ENCODE data around the gene PLIN3.
"Not testable (repeated sequence)": the region's sequence is repeated elsewhere in the genome, so short reads cannot be mapped to it uniquely, and the experiment has no call there.

Gene PLIN3

GRCh38 chr19:4867534-4868285 is at the start of gene PLIN3:
Gene PLIN3 (minus strand): TSS chr19:4867667. CDS start chr19:4861394, 6,273 bp downstream.
- DNase-seq = peak; percentile 71

- peak; percentile 80 for DNase-seq
Measured at GRCh38 chr19:4916292-4917082, 49.0 kb upstream of the PLIN3 start.

- no peak for DNase-seq
Measured at GRCh38 chr19:4914736-4915501, 47.5 kb upstream of the PLIN3 start.

- DNase-seq = no peak
Measured at GRCh38 chr19:4913996-4914735, 46.7 kb upstream of the PLIN3 start.

GRCh38 chr19:4911786-4912672 is 44.6 kb upstream of the PLIN3 start:
- no peak for DNase-seq

- no peak for DNase-seq
Measured at GRCh38 chr19:4911314-4911713, 43.8 kb upstream of the PLIN3 start.

- peak; percentile 72 for DNase-seq
Measured at GRCh38 chr19:4910594-4911281, 43.3 kb upstream of the PLIN3 start.

- peak; percentile 84 for DNase-seq
Measured at GRCh38 chr19:4909897-4910593, 42.6 kb upstream of the PLIN3 start.

GRCh38 chr19:4909156-4909896 is 41.9 kb upstream of the PLIN3 start, which contains the start of gene UHRF1:
Gene UHRF1 (plus strand): TSS chr19:4909501. CDS start chr19:4910886, 1,385 bp downstream.
- DNase-seq = no peak

GRCh38 chr19:4908781-4909155 is 41.3 kb upstream of the PLIN3 start:
- no peak for DNase-seq

GRCh38 chr19:4908360-4908759 is 40.9 kb upstream of the PLIN3 start:
- DNase-seq = no peak

- no peak for DNase-seq
Measured at GRCh38 chr19:4906963-4907362, 39.5 kb upstream of the PLIN3 start.

GRCh38 chr19:4904481-4904880 is 37.0 kb upstream of the PLIN3 start:
- no peak for DNase-seq

- no peak for DNase-seq
Measured at GRCh38 chr19:4902796-4903195, 35.3 kb upstream of the PLIN3 start, which contains the start of gene ARRDC5. Gene ARRDC5 (minus strand): TSS chr19:4902896. CDS start chr19:4902825, 71 bp downstream.

GRCh38 chr19:4900879-4901278 is 33.4 kb upstream of the PLIN3 start:
- DNase-seq = peak; percentile 85

GRCh38 chr19:4897146-4897545 is 29.7 kb upstream of the PLIN3 start:
- no peak for DNase-seq

GRCh38 chr19:4896372-4896771 is 28.9 kb upstream of the PLIN3 start:
- no peak for DNase-seq

GRCh38 chr19:4892962-4893361 is 25.5 kb upstream of the PLIN3 start:
- DNase-seq = not testable (repeated sequence)

GRCh38 chr19:4891066-4891465 is 23.6 kb upstream of the PLIN3 start:
- DNase-seq = no peak
